ENCODE measurements around the gene ALPG.
"Not testable (repeated sequence)": the region's sequence is repeated elsewhere in the genome, so short reads cannot be mapped to it uniquely, and the experiment has no call there.

The ALPG gene

GRCh38 chr2:232377319-232377718, 29.3 kb upstream of the ALPG start:
- no peak for DNase-seq

DNA sequence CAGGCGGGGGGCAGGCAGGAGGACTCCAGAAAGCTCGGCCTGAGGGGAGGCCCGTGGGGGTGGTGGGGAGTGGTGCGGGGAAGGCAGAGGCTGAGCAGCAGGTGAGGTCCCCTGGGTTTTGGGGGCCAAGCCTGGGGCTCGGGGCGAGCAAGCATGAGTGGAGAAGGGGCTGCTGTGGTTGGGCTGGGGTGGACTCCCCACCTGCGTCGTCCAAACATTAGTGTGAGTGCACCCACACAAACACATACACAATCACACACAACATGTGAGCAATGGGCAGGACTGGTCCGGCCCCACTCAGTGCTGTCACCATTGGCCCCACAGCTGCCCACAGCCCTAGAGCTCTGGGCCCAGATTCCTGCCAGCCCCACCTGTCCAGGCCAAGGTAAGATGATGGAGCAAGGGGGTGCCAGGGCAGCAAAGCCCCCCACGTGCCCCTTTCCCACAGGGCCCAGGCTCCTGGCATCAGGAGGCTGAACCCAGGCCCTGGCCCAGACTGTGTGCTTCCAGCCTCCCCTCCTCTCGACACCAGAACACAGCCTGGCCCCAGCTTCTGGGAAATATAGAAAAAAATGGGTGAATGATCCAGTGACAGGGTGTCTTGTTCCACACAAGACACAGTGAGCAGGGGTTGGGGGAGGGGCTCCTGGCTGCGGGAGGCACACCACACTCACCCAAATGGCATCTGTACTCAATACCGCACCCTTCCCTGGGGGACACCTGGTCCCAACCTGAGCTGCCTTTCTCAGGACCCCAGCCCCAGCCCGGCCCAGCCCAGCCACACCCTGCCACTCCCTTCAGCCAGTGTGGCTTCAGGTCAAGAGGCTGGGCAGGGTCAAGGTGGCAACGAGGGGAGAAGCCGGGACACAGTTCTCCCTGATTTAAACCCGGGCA, 28.6 kb upstream of the ALPG start:
- DNase-seq = no peak

- not testable (repeated sequence) for DNase-seq
Measured at GRCh38 chr2:232378735-232379151, 27.9 kb upstream of the ALPG start, which contains the start of gene ALPP. Gene ALPP, plus strand, starts transcription at chr2:232378751. Its CDS starts 52 bp downstream, at chr2:232378803.

DNA sequence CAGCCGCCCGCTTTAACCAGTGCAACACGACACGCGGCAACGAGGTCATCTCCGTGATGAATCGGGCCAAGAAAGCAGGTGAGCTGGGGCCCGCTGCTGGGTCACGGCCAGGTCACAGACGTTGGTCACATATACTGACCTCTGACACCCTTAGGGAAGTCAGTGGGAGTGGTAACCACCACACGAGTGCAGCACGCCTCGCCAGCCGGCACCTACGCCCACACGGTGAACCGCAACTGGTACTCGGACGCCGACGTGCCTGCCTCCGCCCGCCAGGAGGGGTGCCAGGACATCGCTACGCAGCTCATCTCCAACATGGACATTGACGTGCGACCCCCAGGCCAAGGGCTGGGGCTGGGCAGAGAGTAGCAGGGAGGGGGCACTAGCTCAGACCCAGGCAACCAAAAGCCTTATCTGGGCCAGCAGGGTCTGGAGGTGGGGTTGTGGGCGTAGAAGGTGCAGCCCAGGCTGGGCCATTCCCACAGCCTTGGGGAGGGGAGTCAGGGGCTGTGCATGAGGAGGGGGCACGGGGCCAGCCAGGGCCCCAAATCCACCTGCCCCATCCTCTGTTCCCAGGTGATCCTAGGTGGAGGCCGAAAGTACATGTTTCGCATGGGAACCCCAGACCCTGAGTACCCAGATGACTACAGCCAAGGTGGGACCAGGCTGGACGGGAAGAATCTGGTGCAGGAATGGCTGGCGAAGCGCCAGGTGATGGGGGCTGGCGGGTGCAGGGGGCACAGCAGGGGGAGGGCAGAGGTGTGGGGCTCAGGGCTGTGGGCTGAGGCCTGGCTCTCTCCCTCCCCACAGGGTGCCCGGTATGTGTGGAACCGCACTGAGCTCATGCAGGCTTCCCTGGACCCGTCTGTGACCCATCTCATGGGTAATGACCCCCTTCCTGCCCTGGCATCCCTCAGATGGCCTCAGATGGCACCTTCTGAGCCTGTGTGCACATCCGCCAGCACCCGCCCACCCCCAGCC, 26.7 kb upstream of the ALPG start:
- not testable (repeated sequence) for DNase-seq

DNA sequence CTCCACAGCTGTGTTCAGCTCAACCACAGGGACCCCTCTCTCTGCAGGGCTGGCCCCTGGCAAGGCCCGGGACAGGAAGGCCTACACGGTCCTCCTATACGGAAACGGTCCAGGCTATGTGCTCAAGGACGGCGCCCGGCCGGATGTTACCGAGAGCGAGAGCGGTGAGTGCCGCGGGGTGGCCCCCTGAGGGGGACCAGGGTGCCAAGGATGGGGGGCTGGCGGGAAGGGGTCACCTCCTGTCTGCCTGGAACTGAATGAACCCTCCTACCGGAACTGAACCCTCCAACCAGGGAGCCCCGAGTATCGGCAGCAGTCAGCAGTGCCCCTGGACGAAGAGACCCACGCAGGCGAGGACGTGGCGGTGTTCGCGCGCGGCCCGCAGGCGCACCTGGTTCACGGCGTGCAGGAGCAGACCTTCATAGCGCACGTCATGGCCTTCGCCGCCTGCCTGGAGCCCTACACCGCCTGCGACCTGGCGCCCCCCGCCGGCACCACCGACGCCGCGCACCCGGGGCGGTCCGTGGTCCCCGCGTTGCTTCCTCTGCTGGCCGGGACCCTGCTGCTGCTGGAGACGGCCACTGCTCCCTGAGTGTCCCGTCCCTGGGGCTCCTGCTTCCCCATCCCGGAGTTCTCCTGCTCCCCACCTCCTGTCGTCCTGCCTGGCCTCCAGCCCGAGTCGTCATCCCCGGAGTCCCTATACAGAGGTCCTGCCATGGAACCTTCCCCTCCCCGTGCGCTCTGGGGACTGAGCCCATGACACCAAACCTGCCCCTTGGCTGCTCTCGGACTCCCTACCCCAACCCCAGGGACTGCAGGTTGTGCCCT, 25.2 kb upstream of the ALPG start:
- not testable (repeated sequence) for DNase-seq

GRCh38 chr2:232382331-232383225, 24.1 kb upstream of the ALPG start:
- no peak for DNase-seq

- DNase-seq = no peak
Measured at GRCh38 chr2:232384466-232384865, 22.2 kb upstream of the ALPG start.

GRCh38 chr2:232385058-232385457, 21.6 kb upstream of the ALPG start:
- not testable (repeated sequence) for DNase-seq

GRCh38 chr2:232385660-232386489, 20.8 kb upstream of the ALPG start:
- DNase-seq = no peak

DNA sequence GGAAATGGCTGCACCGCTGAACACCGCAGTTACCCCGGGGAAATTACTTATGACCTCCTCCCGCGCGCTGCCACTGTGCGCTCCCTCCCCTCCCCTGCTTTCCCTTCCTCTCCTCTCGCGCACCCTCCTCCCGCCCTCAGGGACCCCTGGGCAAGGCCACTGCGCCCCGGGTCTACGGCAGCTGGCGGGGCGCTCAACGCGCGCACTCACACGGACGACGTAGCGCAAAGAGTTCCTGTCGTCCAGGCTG, 20.2 kb upstream of the ALPG start:
- no peak for DNase-seq

- DNase-seq = no peak
Measured at GRCh38 chr2:232386740-232387450, 19.7 kb upstream of the ALPG start.

- DNase-seq = no peak
Measured at GRCh38 chr2:232387451-232388171, 19.0 kb upstream of the ALPG start.

DNA sequence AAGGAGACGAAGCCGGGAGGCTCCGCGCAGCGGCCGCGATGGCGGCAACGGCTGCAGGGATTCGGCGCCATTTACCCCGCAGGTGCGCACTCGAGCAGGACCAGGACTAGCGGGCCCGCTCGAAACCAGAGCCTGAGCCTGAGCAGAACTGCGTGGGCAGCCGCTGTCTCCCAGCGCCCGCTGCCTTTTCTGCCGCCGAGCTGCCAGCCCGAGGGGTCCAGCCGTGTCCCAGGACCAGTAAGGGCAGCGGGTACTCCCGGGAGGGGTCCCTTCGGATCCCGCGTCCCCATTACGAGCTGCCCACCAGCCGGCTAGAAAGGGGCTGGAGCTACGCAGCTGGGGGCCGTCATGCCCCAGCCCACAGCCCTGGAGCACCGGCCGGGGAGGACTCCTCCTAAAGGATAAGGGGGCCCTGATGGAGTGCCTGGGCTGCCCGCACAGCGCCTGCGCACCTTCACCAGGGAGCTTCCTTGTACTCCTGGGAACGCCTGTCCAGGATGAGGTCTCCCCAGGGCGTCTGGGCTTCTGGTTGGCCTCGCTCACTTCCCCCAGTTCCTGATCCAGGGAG, 18.2 kb upstream of the ALPG start:
- no peak for DNase-seq

GRCh38 chr2:232389327-232389726, 17.3 kb upstream of the ALPG start:
- DNase-seq = no peak

- DNase-seq = no peak
Measured at GRCh38 chr2:232390661-232391060, 16.0 kb upstream of the ALPG start.

- DNase-seq = no peak
Measured at GRCh38 chr2:232393556-232393955, 13.1 kb upstream of the ALPG start.

DNA sequence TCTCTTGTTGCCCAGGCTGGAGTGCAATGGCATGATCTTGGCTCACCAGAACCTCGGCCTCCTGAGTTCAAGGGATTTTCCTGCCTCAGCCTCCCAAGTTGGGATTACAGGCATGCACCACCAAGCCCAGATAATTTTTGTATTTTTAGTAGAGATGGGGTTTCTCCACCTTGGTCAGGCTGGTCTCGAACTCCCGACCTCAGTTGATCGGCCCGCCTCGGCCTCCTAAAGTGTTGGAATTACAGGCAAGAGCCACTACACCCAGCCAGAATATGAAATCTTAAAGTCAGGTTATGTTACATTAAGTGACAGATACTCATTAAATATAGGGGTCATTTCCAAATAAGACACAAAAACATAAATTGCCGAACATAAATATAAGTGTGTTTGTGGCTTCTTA, 12.2 kb upstream of the ALPG start:
- DNase-seq = not testable (repeated sequence)

GRCh38 chr2:232395586-232395985, 11.1 kb upstream of the ALPG start:
- no peak for DNase-seq

DNA sequence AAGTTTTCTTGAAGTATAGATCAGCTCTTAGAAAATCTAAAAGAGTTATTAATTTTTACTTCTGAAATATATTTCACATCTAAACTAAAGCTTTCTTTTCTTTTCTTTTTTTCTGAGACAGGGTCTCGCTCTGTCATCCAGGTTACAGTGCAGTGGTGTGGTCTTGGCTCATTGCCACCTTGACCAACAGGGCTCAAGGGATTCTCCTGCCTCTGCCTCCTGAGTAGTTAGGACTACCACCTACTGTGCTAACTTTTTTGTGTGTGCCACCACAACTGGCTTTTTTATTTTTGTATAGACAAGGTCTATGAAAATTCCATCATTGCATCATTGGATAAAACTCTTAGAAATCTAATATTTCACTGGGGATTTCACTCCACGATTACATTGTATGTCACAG, 10.0 kb upstream of the ALPG start:
- no peak for DNase-seq

All from DMS79 (cell line).